Measurements from ENCODE around the gene SLCO4A1. TPM values are rescaled to one million over a fixed set of nuclear protein-coding genes. Genes with fewer than 3 reads are reported as not detected.

The SLCO4A1 gene
- total RNA-seq, 4 donors from 2014 or later: 6.7 to 22.1 (median 14.4) TPM

- no peak for TF ChIP-seq POLR2A (IDR thresholded peaks at IDR 0.05)
- TF ChIP-seq CTCF (IDR thresholded peaks at IDR 0.05): no peak
- peaks cover 0 to 16% (median 0%) of the 10 kb centered on the region in 4 donors for H3K27me3 ChIP-seq
- no peak for DNase-seq
- H3K9me3 ChIP-seq: no peaks in the 10 kb centered on the region
- 40% methylated on average over 2 of the region's 19 CpGs; no CpG with 5 or more reads in 1 of the 2 donors for WGBS, 2 donors
- H3K36me3 ChIP-seq: peaks cover 0 to 34% (median 0%) of the 10 kb centered on the region in 3 donors
- peaks cover 5 to 49% (median 19%) of the 10 kb centered on the region in 3 donors for H3K4me1 ChIP-seq
- H3K27ac ChIP-seq: no peak overlapping the region
- intact Hi-C loops (cut with DNase I): no loop called here
- no peak overlapping the region for H3K4me3 ChIP-seq
Observed at GRCh38 chr20:62657956-62658355, 15.7 kb downstream of the SLCO4A1 start.

DNA sequence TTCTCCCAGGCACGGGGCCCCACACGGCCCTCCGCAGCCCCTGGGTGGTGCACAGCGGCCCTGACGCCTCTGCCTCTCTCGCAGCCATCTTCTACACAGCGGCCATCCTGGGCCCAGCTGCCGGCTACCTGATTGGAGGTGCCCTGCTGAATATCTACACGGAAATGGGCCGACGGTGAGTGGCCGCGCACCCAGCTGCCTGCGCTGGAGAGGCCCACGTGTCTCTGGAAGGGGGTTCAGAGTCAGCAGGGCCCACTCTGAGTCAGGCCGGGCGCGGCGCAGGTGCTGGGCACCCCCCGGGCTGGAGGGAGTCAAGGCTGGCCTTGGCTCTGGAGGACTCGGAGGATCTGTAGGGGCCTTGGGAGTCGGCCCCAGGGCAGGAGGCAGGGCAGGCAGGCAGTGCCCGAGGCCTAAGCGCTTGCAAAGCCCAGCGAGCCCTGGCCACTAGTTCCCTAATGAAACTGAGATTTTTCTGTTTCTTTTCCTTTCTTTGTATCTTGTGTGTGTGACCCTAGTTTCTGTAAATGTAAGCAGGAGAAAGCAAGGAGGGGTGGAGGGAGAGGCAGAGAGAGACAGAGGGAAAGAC lies 16.4 kb downstream of the SLCO4A1 start:
- TF ChIP-seq CTCF (IDR thresholded peaks at IDR 0.05) (no peak), POLR2A (IDR thresholded peaks at IDR 0.05) (no peak)
- 75 to 79% methylated on average over 2 to 6 of the region's 25 CpGs for WGBS, 2 donors
- Histone ChIP-seq H3K36me3 (peaks cover 0 to 38% (median 0%) of the 10 kb centered on the region in 3 donors), H3K27ac (no peak overlapping the region), H3K4me3 (no peak overlapping the region), H3K9me3 (no peaks in the 10 kb centered on the region), H3K27me3 (peaks cover 0 to 16% (median 0%) of the 10 kb centered on the region in 4 donors), H3K4me1 (peaks cover 0 to 42% (median 13%) of the 10 kb centered on the region in 3 donors)
- intact Hi-C loops (cut with DNase I): no loop called here
- no peak for DNase-seq

DNA sequence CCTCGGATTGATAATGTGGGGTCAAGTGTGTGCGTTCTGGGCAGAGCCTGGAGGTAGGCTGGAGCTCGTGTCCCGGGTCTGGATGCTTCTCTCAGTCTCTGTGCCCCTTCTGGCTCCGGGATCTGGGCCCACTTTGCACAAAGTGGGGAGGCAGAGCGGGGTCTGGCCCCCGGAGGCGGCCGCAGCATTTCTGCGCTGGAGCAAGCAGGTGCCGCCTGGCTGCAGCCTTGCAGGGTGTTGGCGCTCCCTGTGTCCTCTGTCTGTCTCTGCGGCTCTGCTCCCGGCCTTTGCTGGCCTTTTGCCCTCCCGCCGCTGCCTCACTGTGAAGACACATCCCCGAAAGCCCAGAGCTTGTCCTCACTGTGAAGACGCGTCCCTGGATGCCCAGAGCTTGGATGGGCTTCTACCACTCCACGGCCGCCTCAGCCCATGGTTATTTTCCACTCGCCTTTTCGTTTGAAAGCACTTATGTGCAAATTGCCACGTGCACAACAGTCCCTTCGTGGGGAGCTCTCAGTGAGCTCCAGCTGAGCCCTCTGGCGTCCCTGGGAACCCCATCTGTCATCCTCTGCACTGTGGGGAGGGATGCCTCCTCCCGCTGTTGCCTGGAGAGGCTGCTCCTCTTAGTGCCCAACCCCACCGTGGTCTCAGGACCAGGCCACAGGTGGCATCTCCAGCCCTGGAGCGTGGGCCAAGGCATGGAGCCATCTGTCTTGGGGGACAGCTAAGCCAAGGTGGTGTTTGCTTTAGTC lies 17.4 kb downstream of the SLCO4A1 start:
- Histone ChIP-seq H3K27ac (no peak overlapping the region), H3K27me3 (peaks cover 0 to 16% (median 0%) of the 10 kb centered on the region in 4 donors), H3K4me1 (peaks cover 0 to 34% (median 13%) of the 10 kb centered on the region in 3 donors), H3K36me3 (peaks cover 0 to 42% (median 0%) of the 10 kb centered on the region in 3 donors), H3K4me3 (no peak overlapping the region), H3K9me3 (no peaks in the 10 kb centered on the region)
- DNase-seq: no peak
- 91 to 97% methylated on average over 18 to 20 of the region's 29 CpGs for WGBS, 2 donors
- intact Hi-C loops (cut with DNase I): no loop called here
- no peak for TF ChIP-seq CTCF (IDR thresholded peaks at IDR 0.05)
- TF ChIP-seq POLR2A (IDR thresholded peaks at IDR 0.05): no peak

DNA sequence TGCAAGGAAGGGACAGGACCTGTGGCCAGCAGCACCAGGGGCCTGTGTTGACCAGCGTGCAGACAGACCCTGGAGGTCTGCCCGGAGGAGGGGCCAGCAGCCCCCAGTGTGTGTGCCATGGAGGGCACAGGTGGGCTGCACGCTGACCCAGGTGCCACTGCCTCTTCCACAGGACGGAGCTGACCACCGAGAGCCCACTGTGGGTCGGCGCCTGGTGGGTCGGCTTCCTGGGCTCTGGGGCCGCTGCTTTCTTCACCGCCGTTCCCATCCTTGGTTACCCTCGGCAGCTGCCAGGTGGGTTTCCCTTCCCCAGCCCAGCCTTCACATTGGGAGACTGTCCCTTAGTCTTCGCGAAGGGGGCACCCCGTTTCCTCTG lies 17.9 kb downstream of the SLCO4A1 start:
- no peak overlapping the region for H3K4me3 ChIP-seq
- peaks cover 0 to 34% (median 13%) of the 10 kb centered on the region in 3 donors for H3K4me1 ChIP-seq
- intact Hi-C loops (cut with DNase I): no loop called here
- TF ChIP-seq POLR2A (IDR thresholded peaks at IDR 0.05) (no peak), CTCF (IDR thresholded peaks at IDR 0.05) (no peak)
- H3K27ac ChIP-seq: no peak overlapping the region
- peaks cover 0 to 42% (median 0%) of the 10 kb centered on the region in 3 donors for H3K36me3 ChIP-seq
- H3K27me3 ChIP-seq: peaks cover 0 to 19% (median 0%) of the 10 kb centered on the region in 4 donors
- DNase-seq: no peak
- 89 to 96% methylated on average over 7 to 10 of the region's 15 CpGs for WGBS, 2 donors
- no peaks in the 10 kb centered on the region for H3K9me3 ChIP-seq

DNA sequence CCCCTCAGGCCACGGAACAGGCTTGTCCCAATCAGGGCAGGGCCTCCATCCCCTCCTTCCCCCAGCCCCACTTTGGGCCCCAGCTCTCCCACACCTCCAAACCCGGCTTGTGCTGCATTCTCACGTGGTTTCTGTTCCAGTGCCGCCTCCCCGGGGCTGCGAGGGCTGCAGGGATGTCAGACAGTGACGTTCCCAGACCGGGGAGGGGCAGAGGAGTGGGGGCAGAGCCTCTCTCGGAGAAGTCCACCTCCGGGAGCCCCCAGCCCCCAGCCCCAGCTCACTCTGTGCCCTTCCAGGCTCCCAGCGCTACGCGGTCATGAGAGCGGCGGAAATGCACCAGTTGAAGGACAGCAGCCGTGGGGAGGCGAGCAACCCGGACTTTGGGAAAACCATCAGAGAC lies 18.5 kb downstream of the SLCO4A1 start:
- intact Hi-C loops (cut with DNase I): no loop called here
- peaks cover 0 to 28% (median 13%) of the 10 kb centered on the region in 3 donors for H3K4me1 ChIP-seq
- TF ChIP-seq CTCF (IDR thresholded peaks at IDR 0.05): no peak
- no peak for TF ChIP-seq POLR2A (IDR thresholded peaks at IDR 0.05)
- H3K9me3 ChIP-seq: no peaks in the 10 kb centered on the region
- H3K27me3 ChIP-seq: peaks cover 0 to 24% (median 0%) of the 10 kb centered on the region in 4 donors
- DNase-seq: no peak
- no CpG with 5 or more reads among the region's 18 CpGs for WGBS, 2 donors
- H3K36me3 ChIP-seq: peaks cover 0 to 42% (median 0%) of the 10 kb centered on the region in 3 donors
- H3K4me3 ChIP-seq: no peak overlapping the region
- H3K27ac ChIP-seq: no peak overlapping the region

Data from esophagus squamous epithelium (tissue), 5 donors.